Smooth muscle cell of trachea (primary cell): Measurements from ENCODE around the gene ZFP37. TPM values are rescaled to one million over a fixed set of nuclear protein-coding genes. Genes with fewer than 3 reads are reported as not detected.

Source experiments
- total RNA-seq: library from RNA; depleted of rRNA; stranded (reverse); fragments of >200 nt; gene quantifications from 2 replicates; pipeline ENCODE4 v1.2.1, GENCODE V29; 2014

The ZFP37 gene
- total RNA-seq: 3.0 and 5.2 TPM in 2 replicates

DNA sequence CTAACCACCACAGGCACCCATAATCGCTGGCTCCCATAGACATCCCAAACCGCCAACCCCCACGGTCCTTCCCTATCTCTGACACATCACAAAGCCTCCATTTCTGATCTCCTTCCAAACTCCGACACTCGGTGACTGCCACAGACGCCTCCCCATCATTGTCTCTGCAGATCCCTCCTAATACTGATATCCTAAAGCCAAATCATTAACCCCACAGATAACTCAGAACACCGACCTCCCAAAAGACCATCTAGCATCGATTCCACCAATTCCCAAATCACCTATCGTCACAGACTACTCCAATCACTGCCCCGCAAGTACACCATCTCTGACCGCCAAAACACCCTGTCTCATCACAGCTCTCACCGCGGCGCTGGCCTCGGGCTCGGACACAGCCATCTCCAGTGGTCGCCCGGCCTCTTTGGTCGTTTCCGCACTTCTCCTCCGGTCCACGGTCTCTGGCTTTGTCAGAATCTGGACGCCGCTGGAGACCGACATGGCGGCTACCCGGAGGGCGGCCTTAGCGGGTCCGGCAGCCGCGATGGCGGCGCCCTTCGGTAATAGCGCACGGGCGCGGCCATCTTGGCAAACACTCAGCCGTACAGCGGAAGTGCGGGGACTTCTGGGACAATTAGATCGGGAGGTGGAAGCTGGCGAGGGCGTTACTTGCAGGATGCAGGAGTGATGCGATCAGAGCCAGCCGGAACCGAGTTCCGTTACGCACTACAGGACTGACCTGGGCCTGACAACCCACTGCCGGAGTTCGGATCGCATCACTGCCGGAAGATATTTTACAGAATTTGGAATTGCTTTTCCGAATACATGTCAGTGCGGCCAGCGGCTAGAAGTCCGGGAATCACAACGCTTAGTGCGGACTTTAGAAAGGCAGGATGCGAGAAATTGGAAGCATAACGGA, at the start of gene ZFP37:
Gene ZFP37, minus strand, starts transcription at position 534 of the 916 bp plus-strand sequence. Its CDS starts 36 bp downstream, at position 498.

GRCh38 chr9:113011911-113012381, 44.6 kb downstream of the ZFP37 start, which contains the start of gene ZNF883:
TSS of gene ZNF883 (minus strand) at chr9:113012192.

Other genes starting within 250 kb of the ZFP37 start
- not detected in 2 replicates for gene SLC46A2, start 165.8 kb downstream of the ZFP37 start, total RNA-seq
- gene ZNF883, start 44.5 kb downstream of the ZFP37 start, total RNA-seq: 3.9 and 7.9 TPM in 2 replicates
- gene SLC31A2, start 94.3 kb upstream of the ZFP37 start, total RNA-seq: 8.4 and 12.2 TPM in 2 replicates
- 24.7 and 25.6 TPM in 2 replicates for gene FKBP15, start 164.6 kb upstream of the ZFP37 start, total RNA-seq
- gene SLC31A1, start 164.8 kb upstream of the ZFP37 start, total RNA-seq: 25.0 and 31.6 TPM in 2 replicates
- gene CDC26, start 218.8 kb upstream of the ZFP37 start, total RNA-seq: 28.9 and 47.3 TPM in 2 replicates
- gene PRPF4, start 218.9 kb upstream of the ZFP37 start, total RNA-seq: 26.6 and 31.0 TPM in 2 replicates
- not detected in 2 replicates for gene RNF183, start 246.7 kb upstream of the ZFP37 start, total RNA-seq